Measurements from ENCODE around the gene IFT122.
A peak's percentile ranks its signal among the peaks of the same experiment; 100 is the strongest.

Gene IFT122

DNA sequence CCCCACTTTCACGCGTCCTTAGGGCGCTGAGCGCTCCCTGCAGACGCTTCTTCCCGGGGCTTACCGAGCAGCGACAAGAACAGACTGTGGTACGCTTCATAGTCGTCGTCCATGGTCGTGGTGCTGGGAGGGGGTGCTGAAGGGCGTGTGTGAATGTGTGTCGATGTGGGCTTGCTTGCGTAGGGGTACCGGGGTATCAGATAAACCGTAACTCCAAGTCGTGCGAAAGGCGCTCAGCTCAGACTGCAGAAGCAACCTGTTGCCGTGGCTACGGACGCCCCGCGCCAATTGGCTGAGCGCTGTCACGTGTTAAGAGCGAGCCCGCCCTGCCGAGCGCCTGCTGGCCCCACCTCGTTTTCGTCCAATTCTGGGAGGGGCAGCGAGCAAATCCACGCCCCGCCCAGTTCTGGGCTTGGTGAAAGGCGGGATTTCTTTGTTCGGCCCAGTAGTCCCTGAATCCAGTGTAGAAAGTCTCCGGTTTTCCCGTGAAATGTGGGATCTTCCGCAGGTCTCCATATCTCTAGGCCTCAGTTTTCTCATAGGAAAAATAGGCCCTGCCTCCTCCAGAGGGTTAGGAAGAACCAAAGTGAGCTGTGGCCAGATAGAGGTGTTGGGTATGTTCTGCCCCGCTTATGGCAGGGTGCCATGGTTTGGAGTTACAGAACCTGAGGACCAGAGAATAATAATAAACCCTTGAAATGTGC, 11.5 kb upstream of the IFT122 start, which contains the start of gene EFCAB12:
Gene EFCAB12 (minus strand): TSS at position 261 of the 704 bp plus-strand sequence. CDS start 148 bp downstream, at position 113.
- no peak for TF ChIP-seq CEBPB (IDR thresholded peaks at IDR 0.05)
- TF ChIP-seq, protein P1, sequence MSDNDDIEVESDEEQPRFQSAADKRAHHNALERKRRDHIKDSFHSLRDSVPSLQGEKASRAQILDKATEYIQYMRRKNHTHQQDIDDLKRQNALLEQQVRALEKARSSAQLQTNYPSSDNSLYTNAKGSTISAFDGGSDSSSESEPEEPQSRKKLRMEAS (IDR thresholded peaks at IDR 0.05): peak; percentile 47; the same call in 1 of the 2 replicates
- TF ChIP-seq NFIC (IDR thresholded peaks at IDR 0.05): peak; percentile 48; the same call in 1 of the 2 replicates
- no peak for TF ChIP-seq TAF1 (IDR thresholded peaks at IDR 0.05; ENCODE audit: low read depth)
- TF ChIP-seq, protein P2, sequence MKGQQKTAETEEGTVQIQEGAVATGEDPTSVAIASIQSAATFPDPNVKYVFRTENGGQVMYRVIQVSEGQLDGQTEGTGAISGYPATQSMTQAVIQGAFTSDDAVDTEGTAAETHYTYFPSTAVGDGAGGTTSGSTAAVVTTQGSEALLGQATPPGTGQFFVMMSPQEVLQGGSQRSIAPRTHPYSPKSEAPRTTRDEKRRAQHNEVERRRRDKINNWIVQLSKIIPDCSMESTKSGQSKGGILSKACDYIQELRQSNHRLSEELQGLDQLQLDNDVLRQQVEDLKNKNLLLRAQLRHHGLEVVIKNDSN (IDR thresholded peaks at IDR 0.05): peak; percentile 96
- TF ChIP-seq EGR1 (IDR thresholded peaks at IDR 0.05): no peak
- TF ChIP-seq FOXM1 (IDR thresholded peaks at IDR 0.05; ENCODE audit: borderline replicate concordance, low read depth): no peak
- TF ChIP-seq YY1 (IDR thresholded peaks at IDR 0.05; ENCODE audit: low read depth): no peak
- TF ChIP-seq ZBTB7A (IDR thresholded peaks at IDR 0.05; ENCODE audit: low read depth): no peak
- no peak; the same call in 1 of the 2 replicates for TF ChIP-seq TCF12 (IDR thresholded peaks at IDR 0.05; ENCODE audit: low read depth)
- TF ChIP-seq RAD21 (IDR thresholded peaks at IDR 0.05; ENCODE audit: low read depth): no peak
- TF ChIP-seq, protein P3, sequence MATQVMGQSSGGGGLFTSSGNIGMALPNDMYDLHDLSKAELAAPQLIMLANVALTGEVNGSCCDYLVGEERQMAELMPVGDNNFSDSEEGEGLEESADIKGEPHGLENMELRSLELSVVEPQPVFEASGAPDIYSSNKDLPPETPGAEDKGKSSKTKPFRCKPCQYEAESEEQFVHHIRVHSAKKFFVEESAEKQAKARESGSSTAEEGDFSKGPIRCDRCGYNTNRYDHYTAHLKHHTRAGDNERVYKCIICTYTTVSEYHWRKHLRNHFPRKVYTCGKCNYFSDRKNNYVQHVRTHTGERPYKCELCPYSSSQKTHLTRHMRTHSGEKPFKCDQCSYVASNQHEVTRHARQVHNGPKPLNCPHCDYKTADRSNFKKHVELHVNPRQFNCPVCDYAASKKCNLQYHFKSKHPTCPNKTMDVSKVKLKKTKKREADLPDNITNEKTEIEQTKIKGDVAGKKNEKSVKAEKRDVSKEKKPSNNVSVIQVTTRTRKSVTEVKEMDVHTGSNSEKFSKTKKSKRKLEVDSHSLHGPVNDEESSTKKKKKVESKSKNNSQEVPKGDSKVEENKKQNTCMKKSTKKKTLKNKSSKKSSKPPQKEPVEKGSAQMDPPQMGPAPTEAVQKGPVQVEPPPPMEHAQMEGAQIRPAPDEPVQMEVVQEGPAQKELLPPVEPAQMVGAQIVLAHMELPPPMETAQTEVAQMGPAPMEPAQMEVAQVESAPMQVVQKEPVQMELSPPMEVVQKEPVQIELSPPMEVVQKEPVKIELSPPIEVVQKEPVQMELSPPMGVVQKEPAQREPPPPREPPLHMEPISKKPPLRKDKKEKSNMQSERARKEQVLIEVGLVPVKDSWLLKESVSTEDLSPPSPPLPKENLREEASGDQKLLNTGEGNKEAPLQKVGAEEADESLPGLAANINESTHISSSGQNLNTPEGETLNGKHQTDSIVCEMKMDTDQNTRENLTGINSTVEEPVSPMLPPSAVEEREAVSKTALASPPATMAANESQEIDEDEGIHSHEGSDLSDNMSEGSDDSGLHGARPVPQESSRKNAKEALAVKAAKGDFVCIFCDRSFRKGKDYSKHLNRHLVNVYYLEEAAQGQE (IDR thresholded peaks at IDR 0.05; ENCODE audit: low read depth): no peak
- no peak for TF ChIP-seq TEAD4 (IDR thresholded peaks at IDR 0.05)
- TF ChIP-seq EP300 (IDR thresholded peaks at IDR 0.05; ENCODE audit: borderline replicate concordance): no peak
- TF ChIP-seq CREB1 (IDR thresholded peaks at IDR 0.05; ENCODE audit: low read depth): no peak

DNA sequence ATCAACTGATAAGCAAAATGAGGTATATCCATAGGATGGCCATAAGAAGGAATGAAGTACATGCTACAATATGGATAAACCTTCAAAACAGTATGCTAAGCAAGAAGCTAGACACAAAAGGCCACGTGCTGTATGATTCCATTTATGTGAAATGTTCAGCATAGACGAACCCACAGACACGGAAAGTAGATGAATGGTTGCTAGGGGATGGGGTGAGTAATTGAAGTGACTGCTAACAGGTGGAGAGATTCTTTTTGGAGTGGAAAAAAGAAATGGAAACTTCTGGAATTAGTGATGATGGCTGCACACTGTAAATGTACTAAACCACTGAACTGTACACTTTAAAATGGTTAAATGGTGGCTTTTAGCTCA, 11.0 kb upstream of the IFT122 start:
- no peak for TF ChIP-seq EGR1 (IDR thresholded peaks at IDR 0.05)
- no peak for TF ChIP-seq FOXM1 (IDR thresholded peaks at IDR 0.05; ENCODE audit: borderline replicate concordance, low read depth)
- no peak for TF ChIP-seq YY1 (IDR thresholded peaks at IDR 0.05; ENCODE audit: low read depth)
- TF ChIP-seq TAF1 (IDR thresholded peaks at IDR 0.05; ENCODE audit: low read depth): no peak
- TF ChIP-seq EP300 (IDR thresholded peaks at IDR 0.05; ENCODE audit: borderline replicate concordance): no peak
- no peak for TF ChIP-seq TEAD4 (IDR thresholded peaks at IDR 0.05)
- TF ChIP-seq, protein P2 (IDR thresholded peaks at IDR 0.05): no peak
- TF ChIP-seq, protein P1 (IDR thresholded peaks at IDR 0.05): no peak

DNA sequence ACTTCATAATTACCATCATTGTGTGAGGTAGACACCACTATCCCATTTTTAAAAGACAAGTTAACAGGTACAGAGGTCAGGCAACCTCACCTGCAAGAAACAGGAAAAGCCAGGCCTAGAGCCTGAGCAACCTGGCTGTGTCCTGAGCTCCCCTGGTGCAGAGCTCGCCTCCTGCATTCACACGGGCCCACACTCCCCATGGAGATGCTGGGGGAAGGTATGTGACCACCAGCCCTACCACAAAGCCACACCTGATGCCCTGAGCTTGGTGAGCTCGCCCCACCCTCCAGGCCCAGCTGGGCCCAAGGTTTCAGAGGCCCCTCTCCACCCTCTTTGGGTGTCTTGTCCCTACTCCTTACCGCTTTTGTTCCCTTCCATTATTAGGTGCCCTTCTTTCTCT, 10.4 kb upstream of the IFT122 start:
- no peak for TF ChIP-seq CREB1 (IDR thresholded peaks at IDR 0.05; ENCODE audit: low read depth)
- no peak for TF ChIP-seq ZBTB7A (IDR thresholded peaks at IDR 0.05; ENCODE audit: low read depth)
- TF ChIP-seq RAD21 (IDR thresholded peaks at IDR 0.05; ENCODE audit: low read depth): no peak
- no peak for TF ChIP-seq CEBPB (IDR thresholded peaks at IDR 0.05)
- no peak for TF ChIP-seq TCF12 (IDR thresholded peaks at IDR 0.05; ENCODE audit: low read depth)

DNA sequence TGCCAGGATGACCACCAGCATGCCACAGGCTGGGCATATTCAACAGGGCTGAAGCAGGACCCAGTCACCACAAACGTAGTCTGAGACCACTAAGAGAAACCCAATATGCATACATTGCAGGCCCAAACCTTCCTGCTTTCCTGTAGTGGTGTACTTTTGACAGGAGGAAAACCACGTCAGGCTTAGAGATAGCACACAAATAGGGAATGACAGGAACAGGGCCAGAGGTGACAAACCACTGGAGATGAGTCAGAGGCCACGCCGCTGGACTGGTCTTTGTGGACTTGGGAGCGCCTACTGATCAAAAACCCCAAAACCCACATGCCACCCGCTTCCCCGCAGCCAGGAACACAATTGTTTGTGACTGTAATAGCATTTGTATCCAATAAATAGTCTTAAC, 8.0 kb upstream of the IFT122 start:
- no peak for TF ChIP-seq EGR1 (IDR thresholded peaks at IDR 0.05)
- TF ChIP-seq TCF12 (IDR thresholded peaks at IDR 0.05; ENCODE audit: low read depth): no peak
- no peak for TF ChIP-seq TAF1 (IDR thresholded peaks at IDR 0.05; ENCODE audit: low read depth)
- TF ChIP-seq NFIC (IDR thresholded peaks at IDR 0.05): no peak
- TF ChIP-seq YY1 (IDR thresholded peaks at IDR 0.05; ENCODE audit: low read depth): no peak
- no peak for TF ChIP-seq CREB1 (IDR thresholded peaks at IDR 0.05; ENCODE audit: low read depth)
- TF ChIP-seq EP300 (IDR thresholded peaks at IDR 0.05; ENCODE audit: borderline replicate concordance): no peak
- TF ChIP-seq FOXM1 (IDR thresholded peaks at IDR 0.05; ENCODE audit: borderline replicate concordance, low read depth): no peak
- TF ChIP-seq, protein P1 (IDR thresholded peaks at IDR 0.05): no peak
- TF ChIP-seq ZBTB7A (IDR thresholded peaks at IDR 0.05; ENCODE audit: low read depth): no peak
- no peak for TF ChIP-seq RAD21 (IDR thresholded peaks at IDR 0.05; ENCODE audit: low read depth)
- no peak for TF ChIP-seq TEAD4 (IDR thresholded peaks at IDR 0.05)
- TF ChIP-seq, protein P3 (IDR thresholded peaks at IDR 0.05; ENCODE audit: low read depth): no peak
- TF ChIP-seq, protein P2 (IDR thresholded peaks at IDR 0.05): no peak
- no peak for TF ChIP-seq CEBPB (IDR thresholded peaks at IDR 0.05)

DNA sequence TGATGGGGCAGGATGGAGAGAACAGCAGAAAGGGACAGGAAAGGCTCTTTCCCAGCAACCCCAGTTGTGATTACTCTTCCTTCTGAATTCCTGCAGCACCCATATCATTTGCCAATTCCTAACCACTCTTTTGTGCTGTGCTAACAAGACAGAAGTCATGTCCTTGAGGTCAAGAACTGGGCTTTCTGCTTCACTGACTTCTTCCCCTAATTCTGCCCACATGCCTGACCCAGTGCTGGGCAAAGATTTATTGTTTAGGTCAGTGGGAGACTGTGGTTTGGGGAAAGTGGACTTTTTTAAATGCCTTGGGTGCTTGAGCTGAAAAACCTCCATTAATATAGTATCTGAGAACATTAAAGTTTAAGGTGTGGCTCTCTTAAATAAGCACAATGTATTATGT, 7.4 kb upstream of the IFT122 start:
- TF ChIP-seq EGR1 (IDR thresholded peaks at IDR 0.05) (no peak), TCF12 (IDR thresholded peaks at IDR 0.05; ENCODE audit: low read depth) (no peak), TEAD4 (IDR thresholded peaks at IDR 0.05) (no peak), FOXM1 (IDR thresholded peaks at IDR 0.05; ENCODE audit: borderline replicate concordance, low read depth) (no peak), ZBTB7A (IDR thresholded peaks at IDR 0.05; ENCODE audit: low read depth) (no peak), RAD21 (IDR thresholded peaks at IDR 0.05; ENCODE audit: low read depth) (no peak), NFIC (IDR thresholded peaks at IDR 0.05) (no peak), CREB1 (IDR thresholded peaks at IDR 0.05; ENCODE audit: low read depth) (no peak), YY1 (IDR thresholded peaks at IDR 0.05; ENCODE audit: low read depth) (no peak), EP300 (IDR thresholded peaks at IDR 0.05; ENCODE audit: borderline replicate concordance) (no peak), CEBPB (IDR thresholded peaks at IDR 0.05) (no peak), TAF1 (IDR thresholded peaks at IDR 0.05; ENCODE audit: low read depth) (no peak)
- TF ChIP-seq, protein P1 (IDR thresholded peaks at IDR 0.05): no peak
- TF ChIP-seq, protein P3 (IDR thresholded peaks at IDR 0.05; ENCODE audit: low read depth): no peak

All from Ishikawa (cell line).